Activated naive CD4-positive, alpha-beta T cell treated with anti-CD3 and anti-CD28 coated beads, Interleukin-2, amount 50 U/mL, for 24 hours (primary cell): ENCODE results near the gene UBQLNL.

Source experiments
- H3K27ac Mint-ChIP-seq: one replicate; pipeline ENCODE4 v1.8.0; 2021; ENCODE audit warnings: mild to moderate bottlenecking, mixed read lengths
- H3K27me3 Mint-ChIP-seq: one replicate; pipeline ENCODE4 v1.8.0; 2021; ENCODE audit warnings: mixed read lengths
- H3K36me3 Mint-ChIP-seq: one replicate; pipeline ENCODE4 v1.8.0; 2021; ENCODE audit warnings: mixed read lengths
- H3K4me1 Mint-ChIP-seq: one replicate; pipeline ENCODE4 v1.8.0; 2021; ENCODE audit warnings: mixed read lengths
- H3K4me3 Mint-ChIP-seq: one replicate; pipeline ENCODE4 v1.8.0; 2021; ENCODE audit warnings: mild to moderate bottlenecking, mixed read lengths
- H3K9me3 Mint-ChIP-seq: one replicate; pipeline ENCODE4 v1.8.0; 2021; ENCODE audit warnings: mixed read lengths

The UBQLNL gene

DNA sequence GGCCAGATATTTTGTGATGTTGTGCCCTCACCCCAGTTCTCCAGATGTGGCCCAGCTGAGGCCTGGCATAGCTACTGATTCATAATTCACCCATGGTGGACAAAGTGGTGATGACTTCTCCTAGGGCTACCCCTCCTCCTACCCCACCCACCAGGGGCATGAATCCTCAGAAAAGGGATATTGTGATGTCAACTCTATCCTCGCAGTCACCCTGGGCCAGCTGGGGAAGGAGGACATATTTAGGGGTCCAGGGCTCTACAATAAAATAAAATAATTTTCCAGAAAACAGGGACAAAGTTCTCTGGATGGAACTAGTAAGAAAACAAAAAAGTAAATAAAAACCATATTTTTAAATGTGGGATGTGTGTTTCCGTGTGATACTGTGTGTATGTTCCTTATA lies at the start of gene UBQLNL:
TSS of gene UBQLNL (minus strand) at position 101 of the 400 bp plus-strand sequence. CDS start 258 bp downstream, outside the sequence.
- Mint-ChIP-seq H3K36me3 (no peaks in the 10 kb centered on the region), H3K27me3 (no peaks in the 10 kb centered on the region), H3K9me3 (no peaks in the 10 kb centered on the region), H3K27ac (no peak within 1 kb of the TSS), H3K4me3 (no peak within 1 kb of the TSS), H3K4me1 (no peaks in the 10 kb centered on the region)

GRCh38 chr11:5564259-5565019 lies 47.9 kb upstream of the UBQLNL start:
- H3K27ac Mint-ChIP-seq, result no peak overlapping the region
- H3K4me1 Mint-ChIP-seq, result peaks cover 5% of the 10 kb centered on the region
- no peaks in the 10 kb centered on the region for H3K27me3 Mint-ChIP-seq

GRCh38 chr11:5557751-5558150 lies 41.3 kb upstream of the UBQLNL start:
- Mint-ChIP-seq H3K27ac (no peak overlapping the region), H3K27me3 (no peaks in the 10 kb centered on the region), H3K4me1 (no peaks in the 10 kb centered on the region), H3K4me3 (no peak overlapping the region), H3K36me3 (no peaks in the 10 kb centered on the region), H3K9me3 (no peaks in the 10 kb centered on the region)

More at GRCh38 chr11:5564259-5565019, 47.9 kb upstream of the UBQLNL start:
- Mint-ChIP-seq H3K36me3 (peaks cover 4% of the 10 kb centered on the region), H3K9me3 (peaks cover 4% of the 10 kb centered on the region), H3K4me3 (no peak overlapping the region)

DNA sequence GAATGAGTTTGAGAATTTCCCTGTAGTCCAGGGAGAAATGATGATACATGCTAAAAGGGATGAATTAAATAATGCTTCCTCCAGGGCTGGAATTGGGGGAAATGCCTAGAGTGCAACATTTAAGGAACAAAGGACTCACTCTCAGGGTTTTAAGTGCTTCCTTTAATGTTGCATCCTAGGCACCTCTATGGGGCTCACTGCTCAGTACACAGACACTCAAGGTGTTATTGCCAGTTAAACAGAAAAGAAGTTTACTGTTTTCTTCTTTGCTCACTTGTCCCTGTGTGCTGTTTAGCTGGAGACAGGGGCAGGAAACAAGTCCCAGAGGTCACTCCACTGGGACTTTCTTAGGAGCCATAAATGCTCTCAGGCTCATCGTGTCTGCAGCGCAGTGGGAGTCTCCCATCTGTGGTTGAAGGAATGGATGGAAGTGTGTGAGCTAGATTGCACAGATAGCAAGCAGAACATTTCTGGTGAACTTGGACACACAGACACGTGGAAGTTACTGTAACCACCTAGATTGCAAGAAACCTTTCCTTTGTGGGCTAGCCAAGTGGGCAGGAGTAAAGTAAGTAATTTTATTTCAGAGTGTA lies 40.2 kb upstream of the UBQLNL start:
- H3K36me3 Mint-ChIP-seq, result no peaks in the 10 kb centered on the region
- H3K27ac Mint-ChIP-seq, result no peak overlapping the region
- H3K4me3 Mint-ChIP-seq, result no peak overlapping the region

GRCh38 chr11:5553343-5553742 lies 36.8 kb upstream of the UBQLNL start:
- H3K36me3 Mint-ChIP-seq, result no peaks in the 10 kb centered on the region
- H3K9me3 Mint-ChIP-seq, result no peaks in the 10 kb centered on the region
- no peaks in the 10 kb centered on the region for H3K4me1 Mint-ChIP-seq
- no peak overlapping the region for H3K4me3 Mint-ChIP-seq
- no peak overlapping the region for H3K27ac Mint-ChIP-seq
- no peaks in the 10 kb centered on the region for H3K27me3 Mint-ChIP-seq

More for the DNA sequence above, 40.2 kb upstream of the UBQLNL start:
- Mint-ChIP-seq H3K4me1 (no peaks in the 10 kb centered on the region), H3K27me3 (no peaks in the 10 kb centered on the region), H3K9me3 (no peaks in the 10 kb centered on the region)

- no peaks in the 10 kb centered on the region for H3K9me3 Mint-ChIP-seq
- no peak overlapping the region for H3K4me3 Mint-ChIP-seq
- H3K4me1 Mint-ChIP-seq, result no peaks in the 10 kb centered on the region
- H3K27me3 Mint-ChIP-seq, result no peaks in the 10 kb centered on the region
- no peaks in the 10 kb centered on the region for H3K36me3 Mint-ChIP-seq
- no peak overlapping the region for H3K27ac Mint-ChIP-seq
Observed at GRCh38 chr11:5550440-5551095, 34.1 kb upstream of the UBQLNL start.

GRCh38 chr11:5548440-5548839 lies 31.9 kb upstream of the UBQLNL start, which contains the start of gene OR52H1:
TSS of gene OR52H1 (minus strand) at chr11:5548540. CDS start at chr11:5545505, 3,035 bp downstream.
- H3K9me3 Mint-ChIP-seq, result no peaks in the 10 kb centered on the region
- H3K4me3 Mint-ChIP-seq, result no peak within 1 kb of the TSS
- H3K4me1 Mint-ChIP-seq, result no peaks in the 10 kb centered on the region
- H3K27me3 Mint-ChIP-seq, result no peaks in the 10 kb centered on the region
- no peak within 1 kb of the TSS for H3K27ac Mint-ChIP-seq
- no peaks in the 10 kb centered on the region for H3K36me3 Mint-ChIP-seq

GRCh38 chr11:5547982-5548381 lies 31.5 kb upstream of the UBQLNL start:
- no peaks in the 10 kb centered on the region for H3K27me3 Mint-ChIP-seq

DNA sequence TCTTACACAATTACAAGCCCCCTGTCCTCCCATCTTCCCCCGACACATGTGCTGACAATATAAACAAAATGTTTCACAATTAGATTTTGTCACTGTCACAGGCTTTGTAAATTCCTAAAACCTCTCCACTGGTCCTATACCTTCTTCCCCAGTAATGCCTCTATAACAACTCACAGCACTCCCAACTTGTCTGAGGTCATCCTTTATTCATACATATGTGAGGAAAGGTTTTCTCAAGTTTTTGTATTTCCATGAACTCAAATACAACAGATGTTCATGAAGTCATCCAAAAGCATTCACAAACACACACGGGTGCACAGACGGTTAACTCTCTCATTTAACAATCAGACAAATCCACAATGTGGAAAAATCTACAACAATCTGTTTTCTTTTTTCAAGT lies 30.0 kb upstream of the UBQLNL start:
- H3K4me1 Mint-ChIP-seq, result no peaks in the 10 kb centered on the region
- H3K27ac Mint-ChIP-seq, result no peak overlapping the region
- no peaks in the 10 kb centered on the region for H3K27me3 Mint-ChIP-seq
- no peaks in the 10 kb centered on the region for H3K9me3 Mint-ChIP-seq
- H3K36me3 Mint-ChIP-seq, result no peaks in the 10 kb centered on the region
- H3K4me3 Mint-ChIP-seq, result no peak overlapping the region

More at GRCh38 chr11:5547982-5548381, 31.5 kb upstream of the UBQLNL start:
- no peaks in the 10 kb centered on the region for H3K36me3 Mint-ChIP-seq
- no peaks in the 10 kb centered on the region for H3K9me3 Mint-ChIP-seq
- no peak overlapping the region for H3K4me3 Mint-ChIP-seq
- no peaks in the 10 kb centered on the region for H3K4me1 Mint-ChIP-seq
- no peak overlapping the region for H3K27ac Mint-ChIP-seq

DNA sequence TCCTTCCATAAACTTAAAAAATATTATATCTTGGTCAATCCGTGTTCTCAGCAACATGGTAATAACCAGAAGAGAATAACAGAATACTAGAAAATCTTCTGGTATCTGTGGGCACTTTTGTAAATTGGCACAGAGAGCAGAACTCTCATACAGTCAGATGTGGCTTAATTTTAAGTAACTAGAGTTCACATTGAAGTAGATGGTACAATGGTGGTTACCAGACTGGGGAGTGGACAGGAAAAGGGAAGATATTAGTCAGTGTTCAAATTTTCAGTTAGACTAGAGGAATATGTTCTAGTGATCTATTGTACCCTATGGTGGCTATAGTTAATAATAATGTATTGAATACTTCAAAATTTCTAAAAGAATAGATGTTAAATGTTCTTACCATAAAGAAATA lies 24.9 kb upstream of the UBQLNL start:
- Mint-ChIP-seq H3K36me3 (no peaks in the 10 kb centered on the region), H3K27ac (no peak overlapping the region), H3K4me1 (no peaks in the 10 kb centered on the region), H3K4me3 (no peak overlapping the region), H3K9me3 (no peaks in the 10 kb centered on the region), H3K27me3 (no peaks in the 10 kb centered on the region)

- H3K27me3 Mint-ChIP-seq, result no peaks in the 10 kb centered on the region
- no peaks in the 10 kb centered on the region for H3K36me3 Mint-ChIP-seq
- H3K27ac Mint-ChIP-seq, result no peak overlapping the region
- H3K9me3 Mint-ChIP-seq, result no peaks in the 10 kb centered on the region
- H3K4me3 Mint-ChIP-seq, result no peak overlapping the region
- no peaks in the 10 kb centered on the region for H3K4me1 Mint-ChIP-seq
Observed at GRCh38 chr11:5536482-5536881, 20.0 kb upstream of the UBQLNL start.

DNA sequence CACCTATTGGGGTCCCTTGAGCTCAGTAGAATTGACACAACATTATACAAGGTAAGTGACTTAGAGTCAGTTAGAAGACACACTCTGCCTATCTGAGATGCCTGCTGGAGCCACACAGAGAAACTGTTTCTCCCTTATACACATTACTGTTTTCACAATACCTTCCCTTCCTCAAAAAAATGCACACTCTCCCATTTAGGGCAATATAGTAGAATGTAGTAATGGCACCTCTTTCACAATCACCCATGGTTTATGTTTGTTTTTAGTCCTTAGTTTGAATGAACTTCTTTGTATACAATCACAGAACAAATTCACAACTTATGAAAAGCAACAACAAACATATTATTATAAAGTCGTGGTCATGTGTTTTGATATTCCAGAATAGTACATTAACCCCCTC lies 17.5 kb upstream of the UBQLNL start:
- H3K27me3 Mint-ChIP-seq, result no peaks in the 10 kb centered on the region
- no peaks in the 10 kb centered on the region for H3K4me1 Mint-ChIP-seq
- H3K27ac Mint-ChIP-seq, result no peak overlapping the region
- H3K4me3 Mint-ChIP-seq, result no peak overlapping the region
- no peaks in the 10 kb centered on the region for H3K9me3 Mint-ChIP-seq
- H3K36me3 Mint-ChIP-seq, result no peaks in the 10 kb centered on the region

- H3K36me3 Mint-ChIP-seq, result no peaks in the 10 kb centered on the region
- H3K4me1 Mint-ChIP-seq, result no peaks in the 10 kb centered on the region
- no peak overlapping the region for H3K27ac Mint-ChIP-seq
- H3K4me3 Mint-ChIP-seq, result no peak overlapping the region
- H3K9me3 Mint-ChIP-seq, result no peaks in the 10 kb centered on the region
- H3K27me3 Mint-ChIP-seq, result no peaks in the 10 kb centered on the region
Observed at GRCh38 chr11:5531053-5531831, 14.7 kb upstream of the UBQLNL start.

- Mint-ChIP-seq H3K9me3 (no peaks in the 10 kb centered on the region), H3K27ac (no peak overlapping the region), H3K4me1 (no peaks in the 10 kb centered on the region), H3K27me3 (no peaks in the 10 kb centered on the region), H3K4me3 (no peak overlapping the region), H3K36me3 (no peaks in the 10 kb centered on the region)
Observed at GRCh38 chr11:5528495-5528894, 12.0 kb upstream of the UBQLNL start.

- Mint-ChIP-seq H3K27me3 (no peaks in the 10 kb centered on the region), H3K36me3 (no peaks in the 10 kb centered on the region), H3K4me3 (no peak overlapping the region), H3K9me3 (no peaks in the 10 kb centered on the region), H3K27ac (no peak overlapping the region), H3K4me1 (no peaks in the 10 kb centered on the region)
Observed at GRCh38 chr11:5527716-5528115, 11.2 kb upstream of the UBQLNL start.
